ENCODE results near the gene RTN1.

The RTN1 gene

DNA sequence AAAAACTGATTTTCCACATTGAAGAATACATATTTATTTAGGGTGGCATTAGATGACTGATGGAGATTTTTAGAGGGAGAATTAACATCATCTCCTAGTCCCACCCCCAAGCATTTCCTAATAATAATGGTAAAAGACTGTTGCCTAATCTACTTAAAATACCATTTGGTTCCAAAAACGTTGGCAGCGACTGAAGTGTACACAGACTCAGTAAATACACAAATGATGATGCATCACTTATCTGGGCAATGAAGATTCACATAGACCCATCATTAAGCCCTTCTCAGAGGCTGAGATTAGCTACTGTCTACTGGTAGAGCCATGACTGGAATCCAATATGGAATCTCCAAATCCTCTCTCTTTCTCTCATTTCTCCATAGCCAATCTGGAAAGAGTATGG is 18.2 kb downstream of the RTN1 start:
- DNase-seq, result no peak
- Histone ChIP-seq H3K36me3 (replicated peaks; ENCODE audit: insufficient read depth, low read length) (no peaks in the 10 kb centered on the region), H3K27ac (ENCODE audit: low read length) (no peak overlapping the region)

GRCh38 chr14:59850458-59850857 is 20.1 kb downstream of the RTN1 start:
- TF ChIP-seq EZH2phosphoT487 (IDR thresholded peaks at IDR 0.05; ENCODE audit: low read length) (no peak), EZH2 (optimal IDR thresholded peaks at IDR 0.05; ENCODE audit: low read depth, low read length) (no peak), CTCF (IDR thresholded peaks at IDR 0.05; ENCODE audit: low read length) (no peak)
- H3K4me1 ChIP-seq (ENCODE audit: low read length), result no peaks in the 10 kb centered on the region

More for the DNA sequence above, 18.2 kb downstream of the RTN1 start:
- no peaks in the 10 kb centered on the region for H3K9me3 ChIP-seq (replicated peaks; ENCODE audit: insufficient read depth, low read length)
- no peaks in the 10 kb centered on the region for H3K79me2 ChIP-seq (ENCODE audit: low read length)
- H4K20me1 ChIP-seq (ENCODE audit: insufficient read depth, low read length), result no peaks in the 10 kb centered on the region
- H3K27me3 ChIP-seq (replicated peaks; ENCODE audit: insufficient read depth, low read length), result no peaks in the 10 kb centered on the region
- no peak overlapping the region for H3K4me3 ChIP-seq (ENCODE audit: low read length)
- H3K4me2 ChIP-seq (ENCODE audit: low read depth, low read length), result no peak overlapping the region
- no peaks in the 10 kb centered on the region for H3K9me2 ChIP-seq (replicated peaks; ENCODE audit: insufficient read depth, low read length)
- H3F3A ChIP-seq (ENCODE audit: insufficient read depth, low read length), result no peaks in the 10 kb centered on the region
- H2AFZ ChIP-seq (ENCODE audit: low read length), result no peak overlapping the region
- H3K9ac ChIP-seq (ENCODE audit: low read length), result no peak overlapping the region
- no peaks in the 10 kb centered on the region for H3K4me1 ChIP-seq (ENCODE audit: low read length)
- no peak for TF ChIP-seq EZH2 (optimal IDR thresholded peaks at IDR 0.05; ENCODE audit: low read depth, low read length)
- TF ChIP-seq EZH2phosphoT487 (IDR thresholded peaks at IDR 0.05; ENCODE audit: low read length), result no peak
- no peak for TF ChIP-seq CTCF (IDR thresholded peaks at IDR 0.05; ENCODE audit: low read length)

DNA sequence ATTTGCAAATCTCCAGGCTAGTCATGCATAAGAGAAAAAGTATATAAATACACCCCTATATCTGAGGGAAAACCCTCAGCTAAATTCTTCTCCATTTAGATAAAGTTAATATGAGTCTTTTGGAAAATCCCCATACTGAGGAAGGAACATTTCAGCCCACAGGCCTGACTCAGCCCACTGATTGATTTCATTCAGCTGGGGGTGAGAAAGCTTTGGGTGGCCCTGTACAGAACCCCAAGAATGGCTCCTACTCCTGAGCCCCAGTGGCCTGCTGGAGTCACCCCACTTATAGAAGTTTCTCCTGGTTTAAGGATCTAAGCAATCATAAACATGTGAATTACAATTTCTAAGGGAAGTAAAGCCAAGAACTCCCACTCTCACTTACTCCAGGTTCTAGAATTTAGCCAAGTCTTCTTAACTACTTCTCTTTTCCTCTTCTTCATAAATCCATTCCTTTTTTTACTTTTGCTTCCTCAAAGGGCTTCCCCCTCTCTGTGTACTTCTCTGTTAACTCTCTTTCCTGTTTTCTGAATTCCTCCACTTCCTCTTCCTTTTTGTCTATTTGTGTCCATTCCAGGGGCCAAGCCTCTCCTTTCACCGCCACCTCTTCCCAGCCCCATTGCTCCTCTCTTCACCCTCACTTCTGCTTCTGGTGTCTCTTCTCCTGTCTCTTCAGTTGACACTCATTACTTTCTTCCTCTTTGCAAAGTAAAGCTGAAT is 21.0 kb downstream of the RTN1 start:
- Histone ChIP-seq H2AFZ (ENCODE audit: low read length) (no peak overlapping the region), H3K9ac (ENCODE audit: low read length) (no peak overlapping the region), H3K4me1 (ENCODE audit: low read length) (no peaks in the 10 kb centered on the region), H3K4me2 (ENCODE audit: low read depth, low read length) (no peak overlapping the region), H3K27ac (ENCODE audit: low read length) (no peak overlapping the region), H3K27me3 (replicated peaks; ENCODE audit: insufficient read depth, low read length) (no peaks in the 10 kb centered on the region), H3F3A (ENCODE audit: insufficient read depth, low read length) (no peaks in the 10 kb centered on the region), H3K9me3 (replicated peaks; ENCODE audit: insufficient read depth, low read length) (no peaks in the 10 kb centered on the region), H3K9me2 (replicated peaks; ENCODE audit: insufficient read depth, low read length) (no peaks in the 10 kb centered on the region), H3K79me2 (ENCODE audit: low read length) (no peaks in the 10 kb centered on the region), H3K4me3 (ENCODE audit: low read length) (no peak overlapping the region), H3K36me3 (replicated peaks; ENCODE audit: insufficient read depth, low read length) (no peaks in the 10 kb centered on the region), H4K20me1 (ENCODE audit: insufficient read depth, low read length) (no peaks in the 10 kb centered on the region)
- no peak for TF ChIP-seq CTCF (IDR thresholded peaks at IDR 0.05; ENCODE audit: low read length)
- DNase-seq, result no peak

More at GRCh38 chr14:59850458-59850857, 20.1 kb downstream of the RTN1 start:
- no peaks in the 10 kb centered on the region for H3K27me3 ChIP-seq (replicated peaks; ENCODE audit: insufficient read depth, low read length)
- H4K20me1 ChIP-seq (ENCODE audit: insufficient read depth, low read length), result no peaks in the 10 kb centered on the region
- DNase-seq, result no peak
- no peaks in the 10 kb centered on the region for H3K79me2 ChIP-seq (ENCODE audit: low read length)
- H3K9ac ChIP-seq (ENCODE audit: low read length), result no peak overlapping the region
- H2AFZ ChIP-seq (ENCODE audit: low read length), result no peak overlapping the region
- no peaks in the 10 kb centered on the region for H3K9me2 ChIP-seq (replicated peaks; ENCODE audit: insufficient read depth, low read length)
- no peaks in the 10 kb centered on the region for H3K9me3 ChIP-seq (replicated peaks; ENCODE audit: insufficient read depth, low read length)
- H3K36me3 ChIP-seq (replicated peaks; ENCODE audit: insufficient read depth, low read length), result no peaks in the 10 kb centered on the region
- H3K4me3 ChIP-seq (ENCODE audit: low read length), result no peak overlapping the region
- no peak overlapping the region for H3K4me2 ChIP-seq (ENCODE audit: low read depth, low read length)
- no peak overlapping the region for H3K27ac ChIP-seq (ENCODE audit: low read length)
- no peaks in the 10 kb centered on the region for H3F3A ChIP-seq (ENCODE audit: insufficient read depth, low read length)

Measured in MM.1S (cell line).